ENCODE measurements around the gene SLC35F6. TPM values are rescaled to one million over a fixed set of nuclear protein-coding genes. Genes with fewer than 3 reads are reported as not detected.
"Not testable (repeated sequence)": the region's sequence is repeated elsewhere in the genome, so short reads cannot be mapped to it uniquely, and the experiment has no call there.

SLC35F6 gene
- polyA plus RNA-seq, 1 experiment, result 31.4 TPM

- peak; percentile 56 for DNase-seq (ENCODE audit: low read depth, low spot score)
- ChIA-PET POLR2A (interaction anchor here (0.6 kb wide), 1 partner anchor 138 kb away, joined by 3 read pairs; no protein-coding TSS in a partner anchor), CTCF (interaction anchor here (0.6 to 8.9 kb wide), 31 partner anchors 8 to 411 kb away, joined by 3 to 255 read pairs (median 4); no protein-coding TSS in a partner anchor)
- no peak overlapping the region for H3K27ac ChIP-seq (ENCODE audit: low read depth, low read length)
- H3K27me3 ChIP-seq (ENCODE audit: control insufficient read depth, insufficient read depth, low read length), result peaks cover 6% of the 10 kb centered on the region
- no peak overlapping the region for H3K4me3 ChIP-seq (ENCODE audit: low read depth, low read length)
- H3K9me3 ChIP-seq (ENCODE audit: control insufficient read depth, insufficient read depth, low read length), result no peaks in the 10 kb centered on the region
- TF ChIP-seq, protein P1, sequence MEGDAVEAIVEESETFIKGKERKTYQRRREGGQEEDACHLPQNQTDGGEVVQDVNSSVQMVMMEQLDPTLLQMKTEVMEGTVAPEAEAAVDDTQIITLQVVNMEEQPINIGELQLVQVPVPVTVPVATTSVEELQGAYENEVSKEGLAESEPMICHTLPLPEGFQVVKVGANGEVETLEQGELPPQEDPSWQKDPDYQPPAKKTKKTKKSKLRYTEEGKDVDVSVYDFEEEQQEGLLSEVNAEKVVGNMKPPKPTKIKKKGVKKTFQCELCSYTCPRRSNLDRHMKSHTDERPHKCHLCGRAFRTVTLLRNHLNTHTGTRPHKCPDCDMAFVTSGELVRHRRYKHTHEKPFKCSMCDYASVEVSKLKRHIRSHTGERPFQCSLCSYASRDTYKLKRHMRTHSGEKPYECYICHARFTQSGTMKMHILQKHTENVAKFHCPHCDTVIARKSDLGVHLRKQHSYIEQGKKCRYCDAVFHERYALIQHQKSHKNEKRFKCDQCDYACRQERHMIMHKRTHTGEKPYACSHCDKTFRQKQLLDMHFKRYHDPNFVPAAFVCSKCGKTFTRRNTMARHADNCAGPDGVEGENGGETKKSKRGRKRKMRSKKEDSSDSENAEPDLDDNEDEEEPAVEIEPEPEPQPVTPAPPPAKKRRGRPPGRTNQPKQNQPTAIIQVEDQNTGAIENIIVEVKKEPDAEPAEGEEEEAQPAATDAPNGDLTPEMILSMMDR (IDR thresholded peaks at IDR 0.05; ENCODE audit: low read depth, low read length), result peak; percentile 96
These were observed 18.3 kb upstream of the SLC35F6 start for GRCh38 chr2:26745609-26746327.

- DNase-seq (ENCODE audit: low read depth, low spot score), result no peak
- Histone ChIP-seq H3K27ac (ENCODE audit: low read depth, low read length) (no peak overlapping the region), H3K4me3 (ENCODE audit: low read depth, low read length) (no peak overlapping the region), H3K9me3 (ENCODE audit: control insufficient read depth, insufficient read depth, low read length) (peaks cover 3% of the 10 kb centered on the region; the same call in 1 of the 2 replicates), H3K27me3 (ENCODE audit: control insufficient read depth, insufficient read depth, low read length) (no peaks in the 10 kb centered on the region)
- CTCF ChIA-PET, result interaction anchor here (0.8 to 8.9 kb wide), 6 partner anchors 8 to 412 kb away, joined by 3 to 255 read pairs (median 15); no protein-coding TSS in a partner anchor
- POLR2A ChIA-PET, result no interaction called here
- TF ChIP-seq, protein P1 (IDR thresholded peaks at IDR 0.05; ENCODE audit: low read depth, low read length), result no peak
These were observed 17.1 kb upstream of the SLC35F6 start for GRCh38 chr2:26746934-26747333.

- DNase-seq (ENCODE audit: low read depth, low spot score); H3K9me3 ChIP-seq (ENCODE audit: control insufficient read depth, insufficient read depth, low read length); POLR2A ChIA-PET; H3K27me3 ChIP-seq (ENCODE audit: control insufficient read depth, insufficient read depth, low read length): not testable (repeated sequence)
- CTCF ChIA-PET, result interaction anchor here (8.9 kb wide), 1 partner anchor 143 kb away, joined by 255 read pairs; no protein-coding TSS in a partner anchor
- H3K4me3 ChIP-seq (ENCODE audit: low read depth, low read length), result 0 out of 2 replicates have a peak overlapping the region, but pooled peaks have one; percentile 37
- peak overlapping the region; percentile 67 for H3K27ac ChIP-seq (ENCODE audit: low read depth, low read length)
These were observed 14.2 kb upstream of the SLC35F6 start for GRCh38 chr2:26749787-26750420.

DNA sequence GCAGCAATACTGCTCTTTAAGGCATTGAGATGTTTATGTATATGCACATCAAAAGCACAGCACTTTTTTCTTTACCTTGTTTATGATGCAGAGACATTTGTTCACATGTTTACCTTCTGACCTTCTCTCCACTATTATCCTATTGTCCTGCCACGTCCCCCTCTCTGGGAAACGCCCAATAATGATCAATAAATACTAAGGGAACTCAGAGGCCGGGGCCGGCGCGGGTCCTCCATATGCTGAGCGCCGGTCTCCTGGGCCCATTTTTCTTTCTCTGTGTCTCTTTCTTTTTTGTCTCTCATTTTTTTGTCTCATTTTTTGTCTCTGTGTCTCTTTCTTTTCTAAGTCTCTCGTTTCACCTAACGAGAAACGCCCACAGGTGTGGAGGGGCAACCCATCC, 13.6 kb upstream of the SLC35F6 start:
- DNase-seq (ENCODE audit: low read depth, low spot score); H3K4me3 ChIP-seq (ENCODE audit: low read depth, low read length); H3K27ac ChIP-seq (ENCODE audit: low read depth, low read length); H3K9me3 ChIP-seq (ENCODE audit: control insufficient read depth, insufficient read depth, low read length); H3K27me3 ChIP-seq (ENCODE audit: control insufficient read depth, insufficient read depth, low read length); POLR2A ChIA-PET: not testable (repeated sequence)
- CTCF ChIA-PET, result interaction anchor here (1.1 kb wide), 1 partner anchor 145 kb away, joined by 3 read pairs; no protein-coding TSS in a partner anchor

DNA sequence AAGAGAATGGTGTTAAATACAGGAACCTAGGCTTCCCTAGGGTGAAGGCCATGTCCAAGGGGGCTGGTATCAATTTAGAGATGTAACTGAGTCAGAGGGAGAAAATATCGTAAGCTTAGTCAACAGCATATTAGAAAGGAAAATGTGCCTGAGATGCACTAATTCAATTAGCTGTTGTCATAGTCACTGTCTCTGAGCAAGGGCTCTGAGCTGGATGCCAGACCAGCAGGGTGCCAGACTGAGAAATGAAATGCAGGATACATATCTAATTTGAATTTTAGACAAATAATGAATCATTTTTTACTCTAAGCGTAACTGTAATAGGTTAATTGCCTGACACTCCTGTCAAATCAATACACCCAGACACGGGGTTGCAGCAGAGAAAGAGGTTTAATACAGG, 11.4 kb upstream of the SLC35F6 start:
- POLR2A ChIA-PET, result interaction anchor here (0.6 kb wide), 1 partner anchor 1500 kb away, joined by 5 read pairs; no protein-coding TSS in a partner anchor
- H3K27me3 ChIP-seq (ENCODE audit: control insufficient read depth, insufficient read depth, low read length), result no peaks in the 10 kb centered on the region
- TF ChIP-seq, protein P1 (IDR thresholded peaks at IDR 0.05; ENCODE audit: low read depth, low read length), result no peak
- DNase-seq (ENCODE audit: low read depth, low spot score), result no peak
- H3K27ac ChIP-seq (ENCODE audit: low read depth, low read length), result no peak overlapping the region
- H3K9me3 ChIP-seq (ENCODE audit: control insufficient read depth, insufficient read depth, low read length), result peaks cover 3% of the 10 kb centered on the region; the same call in 1 of the 2 replicates
- CTCF ChIA-PET, result interaction anchor here (1.3 to 5.2 kb wide), 2 partner anchors 7 to 175 kb away, joined by 5 to 26 read pairs; no protein-coding TSS in a partner anchor
- no peak overlapping the region for H3K4me3 ChIP-seq (ENCODE audit: low read depth, low read length)

Measured in AG04450 (cell line).